ENCODE results near the gene RGS6.

The RGS6 gene

DNA sequence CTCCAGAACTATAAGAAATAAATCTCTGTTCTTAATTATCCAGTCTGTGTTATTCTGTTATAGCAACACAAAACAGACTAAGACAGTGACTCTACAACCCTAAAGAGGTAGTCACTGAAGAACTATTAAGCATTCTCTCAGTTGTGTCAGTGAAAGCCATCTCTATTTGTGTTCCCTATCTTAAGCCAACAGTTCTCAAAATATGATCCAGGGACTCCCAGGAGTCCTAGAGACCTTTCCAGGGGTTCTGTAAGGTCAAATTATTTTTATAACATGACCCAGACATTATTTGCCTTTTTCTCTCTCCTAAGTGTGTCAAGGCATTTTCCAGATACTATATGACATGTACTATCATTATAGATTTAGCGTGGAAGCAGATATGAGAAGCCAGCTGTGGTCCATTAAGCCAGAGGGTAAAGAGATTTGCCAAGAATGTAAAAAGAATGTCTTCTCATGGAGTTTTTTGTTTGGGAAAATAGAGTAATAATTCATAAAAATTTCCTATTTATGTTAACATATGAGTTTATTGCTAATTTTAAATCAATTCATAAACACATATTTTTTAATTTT is 315.8 kb downstream of the RGS6 start:
- DNase-seq (ENCODE audit: low read depth) = no peak

DNA sequence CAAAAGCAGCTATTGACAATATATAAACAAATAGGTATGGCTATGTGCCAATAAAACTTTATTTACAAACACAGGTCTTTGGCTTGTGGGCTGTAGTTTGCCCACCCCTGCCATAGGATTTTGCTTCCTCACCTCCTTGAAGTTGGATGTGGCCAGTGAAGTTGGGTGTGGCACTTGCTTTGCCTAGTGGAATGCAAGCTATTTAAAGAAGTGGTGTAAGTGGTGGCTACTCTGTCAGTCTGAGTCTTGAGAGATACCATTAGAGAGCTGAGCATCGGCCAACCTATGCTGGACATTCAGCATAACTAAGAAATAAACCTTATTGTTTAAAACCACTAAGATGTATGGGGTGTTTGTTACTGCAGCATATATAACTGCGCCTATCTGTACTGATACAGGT is 321.3 kb downstream of the RGS6 start:
- DNase-seq (ENCODE audit: low read depth) = no peak

DNA sequence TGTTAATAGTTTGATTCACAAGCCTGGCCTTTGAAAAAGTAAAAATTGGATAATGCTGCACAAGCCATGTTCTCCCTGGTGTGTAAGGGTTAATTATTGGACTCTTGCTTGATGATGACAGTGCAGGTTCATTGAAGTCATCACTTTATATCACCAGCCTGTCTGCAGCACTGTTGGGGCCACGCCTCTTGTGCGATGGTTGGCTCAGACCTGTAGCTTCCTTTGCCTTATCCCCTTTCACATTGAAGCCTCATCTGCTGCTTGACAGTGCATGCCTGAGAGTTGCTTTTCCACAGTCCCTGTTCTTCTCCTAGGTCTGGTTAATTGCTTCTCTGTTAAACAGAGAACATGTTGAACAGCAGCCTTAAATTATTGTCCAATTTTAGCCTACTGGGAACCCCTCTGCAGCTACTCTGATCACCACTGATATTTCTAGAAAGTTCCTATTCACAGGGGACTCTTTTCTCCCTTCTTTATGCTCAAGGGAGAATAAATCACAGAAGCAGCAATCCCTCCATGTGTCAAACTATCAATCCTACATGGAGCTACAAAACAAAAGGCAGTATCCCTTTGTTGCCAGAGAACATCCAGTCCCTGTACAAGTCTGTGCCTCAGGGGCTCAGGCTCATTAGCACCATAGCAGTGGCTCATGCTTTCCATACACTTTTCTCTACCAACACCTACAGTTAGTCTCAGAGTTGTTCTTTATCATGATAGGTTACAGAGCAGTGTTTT is 322.1 kb downstream of the RGS6 start:
- DNase-seq (ENCODE audit: low read depth) = no peak

DNA sequence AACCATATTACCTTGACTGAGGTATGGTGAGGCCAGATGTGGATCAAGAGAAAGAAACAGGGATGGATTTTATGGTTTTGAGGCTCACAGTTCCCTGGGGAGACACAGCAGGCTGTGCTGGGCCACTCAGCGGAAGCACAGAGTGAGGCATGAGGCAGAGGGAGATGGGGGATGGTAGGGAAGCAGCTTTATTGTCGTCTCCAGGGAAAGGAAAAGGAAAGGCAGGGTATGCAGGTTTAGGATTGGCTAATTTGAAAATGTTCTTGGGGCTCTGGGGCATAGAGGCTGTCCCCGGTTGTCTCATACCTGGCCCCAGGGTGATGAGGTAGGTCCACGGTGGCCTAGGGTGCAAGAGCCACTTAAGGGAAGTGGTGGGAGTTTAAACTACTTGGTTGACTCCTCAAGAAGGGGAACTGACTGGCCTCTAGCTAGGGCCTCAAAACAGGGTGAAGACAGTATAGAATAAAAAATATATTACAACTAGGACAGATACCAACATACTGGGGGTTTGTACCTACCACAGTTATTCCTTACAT is 322.8 kb downstream of the RGS6 start:
- DNase-seq (ENCODE audit: low read depth) = no peak

DNA sequence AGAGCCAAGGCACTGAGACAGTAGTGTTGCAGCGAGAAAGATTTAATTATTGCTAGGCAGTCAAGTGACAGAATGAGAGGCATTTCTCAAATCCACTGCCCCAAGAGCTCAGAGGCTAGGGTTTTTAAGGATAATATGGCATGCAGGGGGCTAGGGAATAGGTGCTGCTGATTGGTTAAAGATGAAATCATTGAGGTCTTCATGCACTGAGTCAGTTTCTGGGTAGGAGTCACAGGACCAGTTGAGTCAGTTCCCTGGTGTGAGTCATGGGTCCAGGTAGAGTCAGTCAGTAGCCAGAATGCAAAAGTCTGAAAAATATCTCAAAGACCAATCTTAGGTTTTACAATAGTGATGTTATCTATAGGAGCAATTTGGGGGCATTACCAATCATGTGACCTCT is 323.8 kb downstream of the RGS6 start:
- no peak for DNase-seq (ENCODE audit: low read depth)

DNA sequence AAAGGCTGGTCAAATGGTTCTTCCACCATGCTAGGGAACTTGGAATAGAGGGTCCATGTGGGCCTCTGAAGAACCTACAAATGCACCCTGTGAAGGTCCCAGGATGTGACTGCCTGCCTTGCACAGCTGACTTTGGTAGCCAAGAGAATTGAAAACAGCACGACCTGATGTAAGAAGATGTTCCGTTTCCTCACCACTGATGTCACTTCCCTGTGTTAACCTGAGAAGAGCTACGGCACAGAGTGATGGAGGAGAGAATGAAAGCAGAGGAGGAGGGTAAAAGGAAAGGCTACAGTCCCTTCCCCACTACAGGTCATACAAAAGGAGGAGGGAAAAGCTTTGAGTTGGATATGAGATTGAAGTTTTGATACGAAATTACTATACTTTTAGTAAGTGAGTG is 328.8 kb downstream of the RGS6 start:
- DNase-seq (ENCODE audit: low read depth) = no peak

DNA sequence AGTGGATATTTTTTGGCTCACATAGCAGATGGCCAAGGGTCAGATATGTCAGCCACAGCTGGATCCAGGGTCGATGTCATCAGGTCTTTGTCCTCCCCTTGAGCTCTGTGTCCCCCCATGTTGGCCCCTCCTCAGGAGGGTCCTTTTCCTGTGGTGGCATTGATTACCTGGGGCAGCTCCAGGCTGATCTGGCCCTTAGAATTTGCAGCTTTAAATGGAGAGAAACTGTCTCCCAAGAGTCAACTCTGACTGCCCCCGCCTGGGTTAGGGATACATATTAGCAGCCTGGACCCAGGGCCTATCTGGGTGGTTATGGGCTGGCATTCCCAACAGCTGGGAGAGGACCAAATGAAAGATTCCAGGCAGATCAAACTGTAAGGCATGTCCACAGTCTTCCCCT is 330.5 kb downstream of the RGS6 start:
- no peak for DNase-seq (ENCODE audit: low read depth)

DNA sequence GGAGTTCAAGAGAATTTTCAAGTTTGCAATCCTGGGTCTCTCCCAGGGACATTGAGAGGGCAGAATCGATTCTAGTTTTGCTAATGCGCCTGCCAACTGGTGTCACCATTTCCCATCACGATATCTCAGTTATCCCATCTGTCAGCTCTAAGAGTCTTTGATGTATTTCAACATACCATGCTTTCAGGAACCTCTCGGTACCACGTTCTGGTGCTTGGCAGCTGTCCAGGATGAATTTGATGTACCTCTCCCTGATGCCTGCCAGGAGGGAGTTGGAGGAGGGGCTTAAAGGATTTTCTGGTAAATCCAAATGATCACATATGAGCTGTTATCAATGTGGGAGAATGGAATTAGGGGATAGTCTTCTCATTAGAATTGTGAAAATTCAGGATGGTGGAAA is 332.5 kb downstream of the RGS6 start:
- DNase-seq (ENCODE audit: low read depth) = no peak

DNA sequence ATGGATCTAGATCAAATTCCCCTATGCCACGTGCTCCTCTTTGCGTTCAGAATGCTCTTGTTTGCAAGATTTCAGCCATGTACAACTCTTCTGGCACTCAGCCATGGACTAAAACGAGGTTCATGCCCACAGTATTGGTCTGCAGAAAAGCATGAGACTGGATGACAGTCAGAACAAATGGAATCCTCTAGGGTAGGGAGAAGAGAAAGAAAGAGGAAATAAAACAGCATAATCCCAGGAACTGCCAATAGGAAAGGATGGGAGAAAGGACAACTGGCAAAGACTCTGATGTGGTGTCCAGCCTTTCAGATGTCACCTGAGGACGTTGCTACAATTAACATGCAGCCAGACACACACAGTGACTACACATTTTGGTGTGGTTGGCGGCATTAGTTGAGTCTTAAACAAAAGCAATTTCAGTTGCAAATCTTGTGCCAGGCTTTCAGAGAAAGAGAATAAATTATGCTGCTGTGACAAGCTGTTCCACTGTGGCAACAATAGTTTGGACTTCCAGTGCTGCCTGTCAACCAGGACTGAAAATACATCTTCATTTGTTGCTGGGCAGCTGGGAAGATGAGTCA is 338.0 kb downstream of the RGS6 start:
- DNase-seq (ENCODE audit: low read depth) = no peak

DNA sequence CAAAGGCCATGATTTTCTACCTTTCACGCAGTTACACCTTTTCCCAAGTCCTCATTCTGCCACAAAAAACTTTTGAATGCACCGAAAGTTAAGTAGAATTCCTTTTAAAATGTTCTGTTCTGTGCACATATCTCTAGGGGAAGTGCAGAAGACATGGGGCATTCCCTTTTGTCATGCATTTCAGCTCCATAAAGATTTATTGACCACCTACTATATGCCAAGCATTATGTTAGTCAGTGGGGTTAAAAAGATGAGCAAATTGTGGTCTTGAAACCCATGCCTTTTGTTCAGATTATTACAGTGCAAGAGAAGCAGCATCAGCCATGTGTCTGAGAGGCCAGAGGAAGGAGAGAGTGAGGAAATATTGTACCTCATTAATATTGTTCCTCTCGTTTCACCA is 338.5 kb downstream of the RGS6 start:
- no peak for DNase-seq (ENCODE audit: low read depth)

DNA sequence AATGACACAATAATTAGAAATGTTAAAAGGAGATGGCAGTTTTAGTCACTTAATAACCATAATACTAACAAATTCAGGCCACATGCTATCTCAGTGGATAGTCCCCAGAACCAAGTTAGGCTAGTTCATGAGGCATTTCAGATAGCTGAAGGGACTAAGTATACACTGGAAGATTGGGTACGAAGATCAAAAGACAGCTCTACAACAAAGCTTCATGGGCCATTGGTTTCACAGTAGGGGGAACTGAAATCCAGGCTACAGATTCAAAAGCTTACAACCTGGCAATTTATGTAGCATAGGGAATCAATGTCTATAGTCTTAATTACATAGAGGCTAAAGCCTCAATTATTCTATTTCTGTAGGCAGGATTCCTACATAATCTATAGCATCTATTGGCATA is 343.0 kb downstream of the RGS6 start:
- no peak for DNase-seq (ENCODE audit: low read depth)

DNA sequence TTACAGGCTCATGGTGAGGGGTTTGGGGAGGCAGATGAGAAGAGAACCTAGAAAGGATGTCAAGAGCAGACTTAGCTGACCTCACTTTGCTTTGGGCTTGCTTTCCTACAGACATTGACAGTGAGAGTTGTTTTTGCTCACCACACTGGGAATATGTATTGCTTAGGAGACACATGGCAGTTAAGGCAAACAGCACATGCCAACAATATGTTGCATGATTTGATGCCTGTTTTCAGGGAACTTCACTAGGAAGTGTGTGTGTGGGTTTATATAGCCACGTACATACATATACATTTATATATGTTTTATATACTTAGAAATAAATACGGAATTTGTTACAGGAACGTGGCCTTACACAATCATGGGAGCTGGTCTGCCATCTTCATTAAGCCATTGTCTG is 346.1 kb downstream of the RGS6 start:
- no peak for DNase-seq (ENCODE audit: low read depth)

DNA sequence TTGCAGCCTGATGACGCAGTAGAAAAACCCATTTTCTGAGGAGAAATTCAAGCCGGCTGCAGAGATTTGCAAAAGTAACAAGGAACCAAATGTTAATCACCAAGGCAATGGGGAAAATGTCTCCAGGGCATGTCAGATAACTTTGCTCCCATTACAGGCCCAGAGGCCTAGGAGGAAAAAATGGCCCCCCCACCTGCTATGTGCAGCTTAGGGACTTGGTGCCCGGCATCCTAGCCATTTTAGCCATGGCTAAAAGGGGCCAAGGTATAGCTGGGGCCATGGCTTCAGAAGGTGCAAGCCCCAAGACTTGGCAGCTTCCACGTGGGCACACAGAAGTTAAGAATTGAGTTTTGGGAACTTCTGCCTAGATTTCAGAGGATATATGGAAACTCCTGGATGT is 351.9 kb downstream of the RGS6 start:
- no peak for DNase-seq (ENCODE audit: low read depth)

DNA sequence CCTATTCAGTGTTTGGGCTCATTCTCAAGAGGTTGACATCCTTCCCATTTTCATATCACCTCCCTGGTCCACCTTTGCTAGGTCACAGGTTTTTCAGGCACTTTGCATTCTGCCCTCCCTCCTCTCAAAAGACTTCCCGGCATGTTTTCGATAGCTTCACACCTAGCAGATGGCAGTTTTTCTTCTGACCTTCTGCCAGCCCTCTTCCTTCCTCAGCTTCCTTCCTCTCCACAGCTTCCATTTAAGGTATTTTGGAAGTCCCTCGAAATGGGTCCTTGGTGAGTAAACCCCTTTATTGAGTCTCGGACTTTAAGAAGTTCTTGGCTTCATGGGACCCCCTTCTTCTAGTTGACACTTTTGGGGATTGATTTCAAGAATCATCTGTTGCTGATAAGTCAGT is 358.0 kb downstream of the RGS6 start:
- no peak for DNase-seq (ENCODE audit: low read depth)

DNA sequence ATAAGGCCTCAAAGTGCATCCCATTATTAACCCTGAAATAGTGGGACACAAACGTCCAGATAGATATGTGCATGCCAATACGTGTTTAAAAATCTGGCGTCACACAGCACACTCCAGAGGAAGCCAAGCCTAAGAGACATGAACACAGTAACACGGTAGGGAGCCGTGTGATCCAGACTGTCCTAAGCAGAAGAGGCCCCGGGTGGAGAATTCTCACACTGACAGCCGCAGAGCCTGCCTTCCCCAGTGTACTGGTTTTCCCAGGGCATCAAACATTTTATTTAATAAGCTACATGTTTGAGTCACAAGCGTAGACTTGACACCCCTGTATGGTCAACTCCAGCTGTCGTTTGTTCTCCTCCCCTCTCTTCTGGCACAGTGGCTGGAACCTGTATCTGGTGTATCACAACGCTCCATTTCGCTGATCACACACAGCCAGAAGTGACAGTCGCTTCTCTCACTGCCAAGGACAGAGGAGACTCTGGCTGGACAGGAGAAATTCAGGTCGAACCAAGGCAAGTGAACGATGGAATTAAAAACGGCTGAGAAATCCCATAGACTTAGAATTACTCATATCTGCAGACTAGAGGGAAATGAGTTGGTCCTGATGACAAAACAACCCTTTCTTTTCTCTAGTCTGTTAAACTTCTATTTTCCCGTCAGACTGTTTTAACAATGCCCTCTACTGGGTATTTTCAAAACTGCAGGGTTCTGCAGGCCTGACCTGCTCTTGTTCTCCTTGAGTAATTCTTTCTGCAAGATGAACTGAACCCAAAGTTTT is 359.9 kb downstream of the RGS6 start:
- DNase-seq (ENCODE audit: low read depth) = peak; percentile 35

DNA sequence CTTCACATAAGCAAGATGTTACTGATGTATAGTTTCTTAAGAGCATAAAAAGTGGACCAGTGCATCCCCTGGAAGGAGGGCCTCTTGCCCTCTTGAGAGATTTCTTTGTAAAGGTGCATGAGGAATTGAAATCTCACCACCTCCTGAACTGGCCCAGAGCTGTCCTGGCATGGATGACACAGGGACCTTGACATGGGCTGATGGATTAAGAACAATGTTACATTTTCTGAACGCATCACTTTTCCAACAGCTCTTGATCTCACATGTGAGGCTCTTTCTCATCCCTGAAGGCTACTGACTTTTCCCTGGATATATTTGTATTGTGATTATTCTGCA is 360.4 kb downstream of the RGS6 start:
- DNase-seq (ENCODE audit: low read depth) = no peak

DNA sequence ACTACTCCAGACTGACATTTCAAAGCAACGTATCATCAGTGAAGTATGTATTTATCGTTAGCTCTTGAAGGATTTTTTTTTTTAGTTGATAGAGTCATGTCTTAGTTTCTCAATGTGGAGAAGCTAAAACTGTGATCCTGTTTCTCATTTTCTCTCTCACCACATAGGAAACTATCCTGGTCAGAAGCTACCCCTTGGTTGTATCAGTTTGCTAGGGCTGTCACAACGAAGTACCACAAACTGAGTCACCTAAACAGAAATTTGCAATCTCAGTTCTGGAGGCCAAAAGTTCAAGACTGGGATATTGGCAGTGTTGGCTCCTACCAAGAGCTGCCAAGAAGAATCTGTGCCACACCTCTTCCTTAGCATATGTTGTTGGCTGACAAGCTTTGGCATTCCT is 369.1 kb downstream of the RGS6 start:
- no peak for DNase-seq (ENCODE audit: low read depth)

DNA sequence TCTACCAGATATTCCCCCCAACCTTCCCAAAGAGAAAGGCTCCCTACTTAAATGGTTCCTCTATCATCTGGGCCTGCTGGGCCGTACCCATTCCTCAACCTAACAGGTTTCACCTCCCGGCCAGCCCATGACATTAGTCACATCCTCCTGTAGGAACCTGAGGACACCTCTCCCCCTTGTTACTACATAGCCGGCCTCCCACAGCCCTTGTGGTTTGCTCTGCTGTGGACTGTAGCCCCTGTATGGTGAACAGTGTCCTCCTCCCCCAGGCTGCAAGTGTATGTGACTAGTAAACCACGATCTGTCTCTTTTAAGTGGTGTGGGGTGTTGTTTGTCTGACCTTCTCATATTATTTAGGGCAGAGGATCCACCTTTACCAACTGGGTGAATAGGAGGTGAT is 371.7 kb downstream of the RGS6 start:
- no peak for DNase-seq (ENCODE audit: low read depth)

DNA sequence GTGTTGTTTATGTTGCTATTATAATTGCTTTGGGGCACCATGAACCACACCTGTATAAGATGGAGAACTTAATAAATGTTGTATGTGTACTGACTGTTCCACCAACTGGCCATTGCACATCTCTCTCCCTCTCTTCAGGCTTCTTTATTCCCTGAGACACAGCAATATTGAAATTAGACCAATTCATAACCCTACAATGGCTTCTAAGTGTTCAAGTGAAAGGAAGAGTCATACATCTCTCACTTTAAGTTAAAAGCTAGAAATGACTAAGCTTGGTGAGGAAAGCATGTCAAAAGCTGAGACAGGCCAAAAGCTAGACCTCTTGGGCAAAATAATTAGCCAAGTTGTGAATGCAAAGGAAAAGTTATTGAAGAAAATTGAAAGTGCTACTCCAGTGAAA is 373.3 kb downstream of the RGS6 start:
- no peak for DNase-seq (ENCODE audit: low read depth)

DNA sequence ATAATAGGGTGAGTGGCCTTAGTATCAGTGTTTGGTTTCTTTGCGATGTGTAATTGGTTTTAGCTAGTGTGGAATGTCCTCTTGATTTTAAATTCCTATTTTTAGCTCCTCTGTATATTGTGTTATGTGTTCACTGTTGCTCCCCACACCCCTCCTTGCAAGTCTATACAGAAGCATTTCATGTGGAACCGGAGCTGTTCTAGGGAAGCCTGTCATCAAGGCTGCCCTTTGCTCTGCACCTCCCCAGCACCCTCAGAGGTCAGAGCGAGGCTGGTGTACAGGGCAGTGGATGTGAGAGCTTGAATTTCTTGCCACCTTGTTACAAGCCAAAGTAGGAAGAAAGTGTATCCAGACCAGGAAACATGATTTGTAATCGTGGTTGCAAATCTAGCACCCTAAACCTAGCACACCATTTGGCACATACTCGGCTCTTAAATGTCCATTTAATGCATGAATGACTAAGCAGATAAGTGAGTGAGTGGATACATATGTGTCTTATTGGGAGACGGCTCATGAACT is 376.8 kb downstream of the RGS6 start:
- no peak for DNase-seq (ENCODE audit: low read depth)

DNA sequence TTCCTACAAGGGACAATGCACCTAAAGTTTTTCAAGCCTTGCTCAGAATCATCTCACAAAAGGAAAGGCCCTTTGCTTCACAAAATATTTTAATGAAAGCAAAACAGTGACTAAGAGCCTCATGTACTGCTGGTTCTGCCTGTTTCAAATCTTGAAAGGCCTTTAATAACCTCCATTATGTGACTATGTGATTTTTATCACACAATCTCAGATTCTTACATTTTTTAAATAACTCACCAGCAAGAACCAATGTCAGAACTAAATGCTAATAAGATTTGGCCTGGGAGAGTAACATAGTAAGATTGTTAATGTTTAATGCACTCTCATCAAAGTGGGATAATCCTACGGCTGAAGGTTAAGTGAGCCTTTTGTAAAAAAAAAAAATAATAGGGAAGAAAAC is 378.9 kb downstream of the RGS6 start:
- DNase-seq (ENCODE audit: low read depth) = no peak

DNA sequence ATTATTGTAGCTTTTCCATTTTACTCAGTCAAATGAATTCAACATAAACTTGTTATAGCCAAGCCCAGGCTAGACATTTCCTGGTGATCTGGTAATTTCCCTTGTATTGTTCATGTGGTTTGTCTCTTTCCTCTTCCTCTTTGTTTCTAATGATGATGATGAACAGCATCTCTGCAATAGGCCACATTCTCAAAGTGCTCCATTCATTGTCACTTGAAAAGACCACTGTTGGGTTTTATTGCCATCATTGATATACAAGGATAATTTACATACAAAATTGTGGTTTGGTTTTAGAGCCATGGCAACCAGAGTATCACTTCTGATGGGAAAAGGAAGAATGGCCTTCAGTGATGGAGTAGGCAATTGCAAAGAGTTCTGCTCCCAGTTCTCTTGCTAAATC is 379.3 kb downstream of the RGS6 start:
- DNase-seq (ENCODE audit: low read depth) = no peak
